Ovary (tissue), 3 donors: ENCODE measurements around the gene LY6G6D.

Source experiments
- POLR2A ChIP-seq: fragments of 450-650 bp; IDR thresholded peaks from one replicate; pipeline ENCODE4 v1.6.1; 2017; ENCODE audit warnings: antibody characterized with exemption, mild to moderate bottlenecking, moderate library complexity
- TF ChIP-seq, protein P1 (sequence below), 3 donors: fragments of 450-650 bp in 2 of 3; fragments of 200-600 bp in 1 of 3; IDR thresholded peaks; one replicate each; pipeline versions ENCODE4 v1.5.1 to v1.8.0; 2016 to 2022; ENCODE audit warnings: antibody characterized with exemption in 3 of 3, mild to moderate bottlenecking in 1 of 3
- donor health status: DM: no; HTN: no; CAD: no.

DNA sequence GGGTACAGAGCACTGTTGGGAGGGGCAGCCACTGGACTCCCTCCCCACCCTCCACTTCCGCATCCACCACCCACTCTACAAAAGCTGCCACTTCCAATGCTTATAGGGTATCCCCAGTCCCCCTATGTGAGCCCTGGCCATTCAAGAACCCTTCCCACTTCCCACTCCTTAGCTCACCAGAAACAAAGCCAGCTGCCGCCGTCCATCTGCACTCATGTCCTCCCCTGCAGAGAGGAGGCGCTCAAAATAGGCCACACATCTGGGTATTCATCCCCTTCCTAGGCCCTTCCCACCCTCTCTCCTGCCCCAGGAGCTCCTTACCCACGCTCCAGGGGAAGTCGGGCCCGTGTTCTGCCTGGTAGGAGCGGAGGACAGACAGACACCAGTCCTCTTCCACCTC, 27.8 kb upstream of the LY6G6D start:
- TF ChIP-seq, protein P1, sequence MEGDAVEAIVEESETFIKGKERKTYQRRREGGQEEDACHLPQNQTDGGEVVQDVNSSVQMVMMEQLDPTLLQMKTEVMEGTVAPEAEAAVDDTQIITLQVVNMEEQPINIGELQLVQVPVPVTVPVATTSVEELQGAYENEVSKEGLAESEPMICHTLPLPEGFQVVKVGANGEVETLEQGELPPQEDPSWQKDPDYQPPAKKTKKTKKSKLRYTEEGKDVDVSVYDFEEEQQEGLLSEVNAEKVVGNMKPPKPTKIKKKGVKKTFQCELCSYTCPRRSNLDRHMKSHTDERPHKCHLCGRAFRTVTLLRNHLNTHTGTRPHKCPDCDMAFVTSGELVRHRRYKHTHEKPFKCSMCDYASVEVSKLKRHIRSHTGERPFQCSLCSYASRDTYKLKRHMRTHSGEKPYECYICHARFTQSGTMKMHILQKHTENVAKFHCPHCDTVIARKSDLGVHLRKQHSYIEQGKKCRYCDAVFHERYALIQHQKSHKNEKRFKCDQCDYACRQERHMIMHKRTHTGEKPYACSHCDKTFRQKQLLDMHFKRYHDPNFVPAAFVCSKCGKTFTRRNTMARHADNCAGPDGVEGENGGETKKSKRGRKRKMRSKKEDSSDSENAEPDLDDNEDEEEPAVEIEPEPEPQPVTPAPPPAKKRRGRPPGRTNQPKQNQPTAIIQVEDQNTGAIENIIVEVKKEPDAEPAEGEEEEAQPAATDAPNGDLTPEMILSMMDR (IDR thresholded peaks at IDR 0.05) = no peak
- no peak for TF ChIP-seq POLR2A
